Measurements from ENCODE around the gene KANK2.
"Not testable (repeated sequence)": the region's sequence is repeated elsewhere in the genome, so short reads cannot be mapped to it uniquely, and the experiment has no call there.

Gene KANK2

DNA sequence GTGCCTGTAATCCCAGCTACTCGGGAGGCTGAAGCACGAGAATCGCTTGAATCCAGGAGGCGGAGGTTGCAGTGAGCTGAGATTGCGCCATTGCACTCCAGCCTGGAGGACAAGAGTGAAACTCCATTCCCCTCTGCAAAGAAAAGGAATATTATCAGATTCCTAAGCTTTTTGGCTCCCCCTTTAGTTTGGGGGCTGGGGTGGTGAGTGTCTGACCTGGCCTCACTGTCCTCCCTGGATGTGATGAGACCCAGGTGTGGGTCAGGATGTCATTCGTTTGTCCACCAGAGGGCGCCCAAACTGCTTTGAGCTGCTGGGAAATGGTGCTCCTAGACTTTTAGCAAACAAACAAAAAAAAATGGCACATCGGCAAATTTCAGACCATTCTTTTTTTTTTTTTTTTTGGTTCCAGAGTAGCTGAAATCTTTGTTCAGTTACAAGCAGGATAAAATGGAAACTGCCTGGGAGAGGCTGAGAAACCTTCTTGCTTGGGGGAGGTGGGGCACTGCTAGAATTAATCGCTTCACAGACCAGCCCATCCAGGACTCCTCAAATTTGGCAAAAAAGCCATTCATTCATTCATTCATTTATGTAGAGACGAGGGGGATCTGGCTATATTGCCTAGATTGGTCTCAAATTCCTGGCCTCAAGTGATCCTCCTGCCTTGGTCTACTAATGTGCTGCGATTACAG is 71.2 kb downstream of the KANK2 start:
- TF ChIP-seq, protein P1, sequence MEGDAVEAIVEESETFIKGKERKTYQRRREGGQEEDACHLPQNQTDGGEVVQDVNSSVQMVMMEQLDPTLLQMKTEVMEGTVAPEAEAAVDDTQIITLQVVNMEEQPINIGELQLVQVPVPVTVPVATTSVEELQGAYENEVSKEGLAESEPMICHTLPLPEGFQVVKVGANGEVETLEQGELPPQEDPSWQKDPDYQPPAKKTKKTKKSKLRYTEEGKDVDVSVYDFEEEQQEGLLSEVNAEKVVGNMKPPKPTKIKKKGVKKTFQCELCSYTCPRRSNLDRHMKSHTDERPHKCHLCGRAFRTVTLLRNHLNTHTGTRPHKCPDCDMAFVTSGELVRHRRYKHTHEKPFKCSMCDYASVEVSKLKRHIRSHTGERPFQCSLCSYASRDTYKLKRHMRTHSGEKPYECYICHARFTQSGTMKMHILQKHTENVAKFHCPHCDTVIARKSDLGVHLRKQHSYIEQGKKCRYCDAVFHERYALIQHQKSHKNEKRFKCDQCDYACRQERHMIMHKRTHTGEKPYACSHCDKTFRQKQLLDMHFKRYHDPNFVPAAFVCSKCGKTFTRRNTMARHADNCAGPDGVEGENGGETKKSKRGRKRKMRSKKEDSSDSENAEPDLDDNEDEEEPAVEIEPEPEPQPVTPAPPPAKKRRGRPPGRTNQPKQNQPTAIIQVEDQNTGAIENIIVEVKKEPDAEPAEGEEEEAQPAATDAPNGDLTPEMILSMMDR (IDR thresholded peaks at IDR 0.05; ENCODE audit: low read depth, low read length): peak; percentile 73
- no peak for TF ChIP-seq MYC (IDR thresholded peaks at IDR 0.05; ENCODE audit: low read depth, low read length)
- DNase-seq (ENCODE audit: low read depth): peak; percentile 71
- no peak overlapping the region for H3K4me3 ChIP-seq (ENCODE audit: low read depth, low read length)

DNA sequence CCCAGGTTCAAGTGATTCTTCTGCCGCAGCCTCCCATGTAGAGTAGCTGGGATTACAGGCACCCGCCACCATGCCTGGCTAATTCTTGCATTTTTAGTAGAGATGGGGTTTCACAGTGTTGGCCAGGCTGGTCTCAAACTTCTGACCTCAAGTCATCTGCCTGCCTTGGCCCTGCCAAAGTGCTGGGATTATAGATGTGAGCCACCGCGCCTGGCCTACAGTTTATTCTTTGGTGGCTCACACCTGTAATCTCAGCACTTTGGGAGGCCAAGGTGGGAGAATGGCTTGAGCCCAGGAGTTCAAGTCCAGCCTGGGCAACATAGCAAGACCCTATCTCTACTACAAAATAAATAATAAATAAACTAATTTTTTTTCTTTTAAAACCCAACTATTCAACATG is 73.2 kb downstream of the KANK2 start:
- not testable (repeated sequence) for DNase-seq (ENCODE audit: low read depth); H3K4me3 ChIP-seq (ENCODE audit: low read depth, low read length)

DNA sequence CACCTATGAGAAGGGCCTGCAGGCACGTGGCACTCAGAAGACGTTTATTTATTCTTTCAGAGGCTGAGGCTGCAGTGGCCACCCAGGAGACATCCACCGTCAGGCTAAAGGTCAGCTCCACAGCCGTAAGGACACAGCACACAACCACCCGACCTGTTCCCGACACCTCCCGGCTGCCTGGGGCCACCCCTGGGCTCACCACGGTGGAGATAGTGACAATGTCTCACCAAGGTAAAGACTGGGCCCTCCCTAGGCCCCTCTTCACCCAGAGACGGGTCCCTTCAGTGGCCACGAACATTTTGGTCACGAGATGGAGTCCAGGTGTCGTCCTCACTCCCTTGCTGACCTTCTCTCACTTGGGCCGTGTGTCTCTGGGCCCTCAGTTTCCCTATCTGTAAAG is 74.2 kb downstream of the KANK2 start:
- H3K4me3 ChIP-seq (ENCODE audit: low read depth, low read length): no peak overlapping the region
- TF ChIP-seq MYC (IDR thresholded peaks at IDR 0.05; ENCODE audit: low read depth, low read length) (no peak), POLR2A (IDR thresholded peaks at IDR 0.05; ENCODE audit: extremely low read depth, insufficient read length) (no peak)
- TF ChIP-seq, protein P2, sequence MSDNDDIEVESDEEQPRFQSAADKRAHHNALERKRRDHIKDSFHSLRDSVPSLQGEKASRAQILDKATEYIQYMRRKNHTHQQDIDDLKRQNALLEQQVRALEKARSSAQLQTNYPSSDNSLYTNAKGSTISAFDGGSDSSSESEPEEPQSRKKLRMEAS (IDR thresholded peaks at IDR 0.05; ENCODE audit: low read depth, low read length): no peak
- TF ChIP-seq, protein P1 (IDR thresholded peaks at IDR 0.05; ENCODE audit: low read depth, low read length): no peak
- DNase-seq (ENCODE audit: low read depth): no peak

DNA sequence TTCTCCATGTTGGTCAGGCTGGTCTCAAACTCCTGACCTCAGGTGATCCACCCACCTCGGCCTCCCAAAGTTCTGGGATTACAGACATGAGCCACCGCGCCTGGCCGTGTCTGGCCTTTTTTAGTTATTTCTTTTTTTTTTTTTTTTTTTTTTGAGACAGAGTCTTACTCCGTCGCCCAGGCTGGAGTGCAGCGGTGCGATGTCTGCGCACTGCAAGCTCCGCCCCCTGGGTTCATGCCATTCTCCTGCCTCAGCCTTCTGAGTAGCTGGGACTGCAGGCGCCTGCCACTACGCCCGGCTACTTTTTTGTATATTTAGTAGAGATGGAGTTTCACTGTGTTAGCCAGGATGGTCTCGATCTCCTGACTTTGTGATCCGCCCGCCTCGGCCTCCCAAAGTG is 75.4 kb downstream of the KANK2 start:
- H3K4me3 ChIP-seq (ENCODE audit: low read depth, low read length); DNase-seq (ENCODE audit: low read depth): not testable (repeated sequence)

DNA sequence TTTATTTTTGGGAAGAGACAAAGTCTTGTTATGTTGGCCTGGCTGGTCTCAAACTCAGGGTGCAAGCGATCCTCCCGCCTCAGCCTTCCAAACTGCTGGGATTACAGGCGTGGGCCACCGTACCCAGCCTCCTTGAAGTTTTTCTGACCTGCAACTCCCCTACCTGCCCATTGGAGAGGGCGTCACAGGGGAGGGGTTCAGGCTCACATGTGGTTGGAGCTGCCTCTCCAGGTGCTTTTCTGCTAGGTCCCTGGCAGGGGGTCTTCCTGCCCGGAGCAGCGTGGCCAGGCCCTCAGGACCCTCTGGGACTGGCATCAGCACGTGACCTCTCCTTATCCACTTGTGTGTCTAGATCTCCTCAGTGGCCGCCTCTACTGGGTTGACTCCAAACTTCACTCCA is 80.8 kb downstream of the KANK2 start:
- H3K4me3 ChIP-seq (ENCODE audit: low read depth, low read length): no peak overlapping the region
- TF ChIP-seq, protein P1 (IDR thresholded peaks at IDR 0.05; ENCODE audit: low read depth, low read length): no peak
- TF ChIP-seq, protein P2 (IDR thresholded peaks at IDR 0.05; ENCODE audit: low read depth, low read length): no peak
- TF ChIP-seq POLR2A (IDR thresholded peaks at IDR 0.05; ENCODE audit: extremely low read depth, insufficient read length): no peak
- TF ChIP-seq MYC (IDR thresholded peaks at IDR 0.05; ENCODE audit: low read depth, low read length): no peak
- no peak for DNase-seq (ENCODE audit: low read depth)

DNA sequence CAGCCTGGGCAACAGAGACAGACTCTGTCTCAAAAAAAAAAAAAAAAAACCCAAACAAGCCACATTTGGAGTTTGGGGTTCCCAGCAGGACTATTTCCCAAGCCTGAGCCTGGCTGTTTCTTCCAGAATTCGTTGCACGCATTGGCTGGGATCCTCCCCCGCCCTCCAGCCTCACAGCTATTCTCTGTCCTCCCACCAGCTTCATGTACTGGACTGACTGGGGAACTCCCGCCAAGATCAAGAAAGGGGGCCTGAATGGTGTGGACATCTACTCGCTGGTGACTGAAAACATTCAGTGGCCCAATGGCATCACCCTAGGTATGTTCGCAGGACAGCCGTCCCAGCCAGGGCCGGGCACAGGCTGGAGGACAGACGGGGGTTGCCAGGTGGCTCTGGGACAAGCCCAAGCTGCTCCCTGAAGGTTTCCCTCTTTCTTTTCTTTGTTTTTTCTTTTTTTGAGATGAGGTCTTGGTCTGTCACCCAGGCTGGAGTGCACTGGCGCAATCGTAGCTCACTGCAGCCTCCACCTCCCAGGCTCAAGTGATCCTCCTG is 81.4 kb downstream of the KANK2 start:
- TF ChIP-seq, protein P1 (IDR thresholded peaks at IDR 0.05; ENCODE audit: low read depth, low read length): no peak
- TF ChIP-seq, protein P2 (IDR thresholded peaks at IDR 0.05; ENCODE audit: low read depth, low read length): no peak
- no peak for TF ChIP-seq POLR2A (IDR thresholded peaks at IDR 0.05; ENCODE audit: extremely low read depth, insufficient read length)
- TF ChIP-seq MYC (IDR thresholded peaks at IDR 0.05; ENCODE audit: low read depth, low read length): no peak
- no peak overlapping the region for H3K4me3 ChIP-seq (ENCODE audit: low read depth, low read length)
- no peak for DNase-seq (ENCODE audit: low read depth)

DNA sequence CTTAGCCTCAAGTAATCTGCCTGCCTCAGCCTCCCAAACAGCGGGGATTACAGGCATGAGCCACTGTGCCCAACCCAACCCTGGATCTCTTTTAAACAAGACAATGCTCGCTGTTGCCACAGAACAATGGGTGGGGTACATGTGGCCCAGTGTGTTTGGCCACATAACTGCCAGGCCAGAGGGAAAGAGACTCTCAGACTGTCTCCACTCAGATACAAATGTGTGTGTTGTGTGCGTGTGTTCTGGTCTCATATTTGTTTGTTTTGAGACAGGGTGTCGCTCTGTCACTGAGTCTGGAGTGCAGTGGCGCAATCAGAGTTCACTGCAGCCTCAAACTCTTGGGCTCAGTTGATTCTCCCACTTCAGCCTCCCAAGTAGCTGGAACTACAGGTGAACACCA is 82.3 kb downstream of the KANK2 start:
- DNase-seq (ENCODE audit: low read depth): no peak
- H3K4me3 ChIP-seq (ENCODE audit: low read depth, low read length): no peak overlapping the region
- TF ChIP-seq, protein P2 (IDR thresholded peaks at IDR 0.05; ENCODE audit: low read depth, low read length): no peak
- TF ChIP-seq, protein P1 (IDR thresholded peaks at IDR 0.05; ENCODE audit: low read depth, low read length): no peak
- TF ChIP-seq POLR2A (IDR thresholded peaks at IDR 0.05; ENCODE audit: extremely low read depth, insufficient read length) (no peak), MYC (IDR thresholded peaks at IDR 0.05; ENCODE audit: low read depth, low read length) (no peak)

All from NB4 (cell line).